Keratinocyte (primary cell): ENCODE data around the gene ATP5F1D. TPM values are rescaled to one million over a fixed set of nuclear protein-coding genes. Genes with fewer than 3 reads are reported as not detected.

Experiments
- DNase-seq: peaks from one replicate; pipeline ENCODE4 v3.0.0-alpha.2; 2011; ENCODE audit warnings: low read depth, missing footprints, low spot score
- FAIRE-seq: peaks from 2 replicates; lab custom pipeline; 2011; peaks lifted over from hg19 to GRCh38; lab: Jason Lieb, UNC
- H2AFZ ChIP-seq: 2 replicates; pipeline ENCODE4 v1.6.0; 2012; ENCODE audit warnings: low read length, control low read depth, inconsistent platforms; ENCODE audit not compliant: control insufficient read depth
- H3K27ac ChIP-seq: 2 replicates; pipeline ENCODE4 v1.5.1; 2011; ENCODE audit warnings: low read length; ENCODE audit not compliant: control insufficient read depth, insufficient read depth
- H3K27me3 ChIP-seq: 3 replicates; pipeline ENCODE4 v1.6.0; 2011; ENCODE audit warnings: low read length; ENCODE audit not compliant: control insufficient read depth, insufficient read depth; ENCODE audit errors: extremely low read depth
- H3K36me3 ChIP-seq, 2 experiments: 2 replicates in 1 of 2; 3 replicates in 1 of 2; pipeline ENCODE4 v1.5.1; 2011; ENCODE audit warnings: low read length in 2 of 2, mild to moderate bottlenecking in 1 of 2; ENCODE audit not compliant: control insufficient read depth in 2 of 2, insufficient read depth in 2 of 2; ENCODE audit errors: extremely low read depth in 1 of 2
- H3K4me1 ChIP-seq: 3 replicates; pipeline ENCODE4 v1.5.1; 2011; ENCODE audit warnings: low read length; ENCODE audit not compliant: control insufficient read depth, insufficient read depth; ENCODE audit errors: extremely low read depth
- H3K4me2 ChIP-seq: 3 replicates; pipeline ENCODE4 v1.6.0; 2011; ENCODE audit warnings: low read depth, low read length; ENCODE audit not compliant: control insufficient read depth, insufficient read depth; ENCODE audit errors: extremely low read depth
- H3K4me3 ChIP-seq, 3 experiments: fragments of 200-600 bp in 1 of 3; sonication (generic) in 1 of 3; 2 replicates in 2 of 3; 3 replicates in 1 of 3; pipeline ENCODE4 v1.5.1; 2011 to 2016; ENCODE audit warnings: low read length in 3 of 3, mild to moderate bottlenecking in 3 of 3, control low read depth in 2 of 3, inconsistent platforms in 1 of 3, low read depth in 1 of 3, mixed read lengths in 1 of 3, mixed run types in 1 of 3, moderate library complexity in 1 of 3; ENCODE audit not compliant: control insufficient read depth in 2 of 3, insufficient read depth in 2 of 3; ENCODE audit errors: extremely low read depth in 1 of 3
- H3K79me2 ChIP-seq: 2 replicates; pipeline ENCODE4 v1.6.0; 2012; ENCODE audit warnings: low read length; ENCODE audit not compliant: control insufficient read depth, insufficient read depth
- H3K9ac ChIP-seq: 3 replicates; pipeline ENCODE4 v1.6.0; 2011; ENCODE audit warnings: low read length; ENCODE audit not compliant: control insufficient read depth, insufficient read depth; ENCODE audit errors: extremely low read depth
- H3K9me1 ChIP-seq: 3 replicates; pipeline ENCODE4 v1.6.0; 2011; ENCODE audit warnings: low read length; ENCODE audit not compliant: control insufficient read depth, insufficient read depth; ENCODE audit errors: extremely low read depth
- H3K9me3 ChIP-seq: 2 replicates; pipeline ENCODE4 v1.5.1; 2012; ENCODE audit warnings: low read depth, low read length; ENCODE audit not compliant: control insufficient read depth
- H4K20me1 ChIP-seq: 3 replicates; pipeline ENCODE4 v1.6.0; 2011; ENCODE audit warnings: low read length; ENCODE audit not compliant: control insufficient read depth, insufficient read depth; ENCODE audit errors: extremely low read depth
- CTCF ChIP-seq, 3 experiments: IDR thresholded peaks in 1 of 3; conservative IDR thresholded peaks in 1 of 3; optimal IDR thresholded peaks in 1 of 3; 2 replicates in 2 of 3; 3 replicates in 1 of 3; pipeline versions ENCODE3 to v1.5.1; 2011; ENCODE audit warnings: low read length in 3 of 3, mild to moderate bottlenecking in 3 of 3, moderate library complexity in 2 of 3, control low read depth in 1 of 3, inconsistent platforms in 1 of 3; ENCODE audit not compliant: insufficient read depth in 2 of 3; ENCODE audit errors: extremely low read depth in 1 of 3
- EZH2 ChIP-seq: IDR thresholded peaks from one replicate; pipeline ENCODE4 v1.6.1; 2012; ENCODE audit warnings: inconsistent platforms, mild to moderate bottlenecking, low read length, moderate library complexity
- dilution Hi-C: fragments of 300-500 bp; cut with MboI; formaldehyde crosslinking; loops from one replicate; pipeline ENCODE4 v1.7.0; 2020; ENCODE audit warnings: low sequenced_read_pairs; ENCODE audit not compliant: extremely low pct_ligation_motif_present
- polyA plus RNA-seq, 5 experiments: library from polyadenylated mRNA; depleted of rRNA in 3 of 5; stranded (reverse) in 3 of 5; stranded (forward) in 1 of 5; unstranded in 1 of 5; fragments of >200 nt; gene quantifications; 1 replicate in 1 of 5; 2 replicates in 3 of 5; 3 replicates in 1 of 5; pipeline versions ENCODE4 v1.2.1 to v1.2.3, GENCODE V29; 2011 to 2012; ENCODE audit warnings: missing spikeins in 2 of 5, low read depth in 1 of 5, low replicate concordance in 1 of 5

Gene ATP5F1D
- polyA plus RNA-seq, 1 donor (not counting 4 experiments of a cell fraction or from before 2014, with no cell fraction given), result 51.3 TPM

GRCh38 chr19:1284979-1285736 lies 43.6 kb downstream of the ATP5F1D start:
- Histone ChIP-seq H3K9me3 (no peaks in the 10 kb centered on the region), H3K27me3 (peaks cover 68% of the 10 kb centered on the region), H3K4me1 (no peaks in the 10 kb centered on the region), H2AFZ (no peak overlapping the region), H3K36me3 (peaks cover 1 to 2% of the 10 kb centered on the region in 2 experiments), H3K4me3 (no peak overlapping the region), H3K79me2 (no peaks in the 10 kb centered on the region), H3K9me1 (no peaks in the 10 kb centered on the region), H3K4me2 (no peak overlapping the region), H3K27ac (no peak overlapping the region), H3K9ac (no peak overlapping the region), H4K20me1 (peaks cover 5% of the 10 kb centered on the region)
- dilution Hi-C loops, result no loop called here
- peak; percentile 83 for TF ChIP-seq EZH2
- TF ChIP-seq CTCF (optimal IDR thresholded peaks at IDR 0.05 in 1 of 3, IDR thresholded peaks at IDR 0.05 in 1 of 3, conservative IDR thresholded peaks at IDR 0.05 in 1 of 3; ENCODE audit: extremely low read depth in 1 of 3, insufficient read depth in 2 of 3, low read length in 3 of 3), result no peak
- DNase-seq (no peak), FAIRE-seq (no peak)

GRCh38 chr19:1285737-1286360 lies 44.3 kb downstream of the ATP5F1D start, which contains the start of gene EFNA2:
Gene EFNA2 (plus strand): TSS chr19:1285873. CDS start chr19:1286169, 296 bp downstream.
- Histone ChIP-seq H3K36me3 (no peaks in the 10 kb centered on the region), H3K9ac (no peak within 1 kb of the TSS), H3K4me3 (no peak within 1 kb of the TSS), H4K20me1 (peaks cover 3% of the 10 kb centered on the region), H3K9me3 (no peaks in the 10 kb centered on the region), H2AFZ (no peak within 1 kb of the TSS), H3K9me1 (no peaks in the 10 kb centered on the region), H3K4me2 (no peak within 1 kb of the TSS), H3K27ac (no peak within 1 kb of the TSS), H3K27me3 (peaks cover 74% of the 10 kb centered on the region), H3K4me1 (no peaks in the 10 kb centered on the region), H3K79me2 (no peaks in the 10 kb centered on the region)
- no peak for TF ChIP-seq EZH2
- no peak for TF ChIP-seq CTCF (optimal IDR thresholded peaks at IDR 0.05 in 1 of 3, IDR thresholded peaks at IDR 0.05 in 1 of 3, conservative IDR thresholded peaks at IDR 0.05 in 1 of 3; ENCODE audit: extremely low read depth in 1 of 3, insufficient read depth in 2 of 3, low read length in 3 of 3)
- DNase-seq, result no peak
- FAIRE-seq, result no peak
- dilution Hi-C loops, result no loop called here
